GM06990 (cell line): Measurements from ENCODE around the gene SLC27A2.
"Not testable (repeated sequence)": the region's sequence is repeated elsewhere in the genome, so short reads cannot be mapped to it uniquely, and the experiment has no call there.

Experiments used
- DNase-seq: peaks from one replicate; pipeline ENCODE4 v3.0.0-alpha.2; 2011; ENCODE audit not compliant: insufficient read length; ENCODE audit errors: extremely low read depth
- H3K27me3 ChIP-seq: replicated peaks from 2 replicates; pipeline ENCODE4 v1.6.0; 2011; ENCODE audit warnings: low read length; ENCODE audit not compliant: control insufficient read depth, insufficient read depth
- H3K36me3 ChIP-seq: 2 replicates; pipeline ENCODE4 v1.5.1; 2011; ENCODE audit warnings: low read length; ENCODE audit not compliant: control insufficient read depth, insufficient read depth
- H3K4me3 ChIP-seq: replicated peaks from 2 replicates; pipeline ENCODE4 v1.5.1; 2011; ENCODE audit warnings: low read depth, mild to moderate bottlenecking, control low read depth, low read length
- TF ChIP-seq, protein P1 (sequence below): IDR thresholded peaks from 2 replicates; pipeline ENCODE4 v1.5.1; 2011; ENCODE audit warnings: low read length, control low read depth, mild to moderate bottlenecking, inconsistent platforms; ENCODE audit not compliant: insufficient read depth, poor library complexity, severe bottlenecking

Gene SLC27A2

DNA sequence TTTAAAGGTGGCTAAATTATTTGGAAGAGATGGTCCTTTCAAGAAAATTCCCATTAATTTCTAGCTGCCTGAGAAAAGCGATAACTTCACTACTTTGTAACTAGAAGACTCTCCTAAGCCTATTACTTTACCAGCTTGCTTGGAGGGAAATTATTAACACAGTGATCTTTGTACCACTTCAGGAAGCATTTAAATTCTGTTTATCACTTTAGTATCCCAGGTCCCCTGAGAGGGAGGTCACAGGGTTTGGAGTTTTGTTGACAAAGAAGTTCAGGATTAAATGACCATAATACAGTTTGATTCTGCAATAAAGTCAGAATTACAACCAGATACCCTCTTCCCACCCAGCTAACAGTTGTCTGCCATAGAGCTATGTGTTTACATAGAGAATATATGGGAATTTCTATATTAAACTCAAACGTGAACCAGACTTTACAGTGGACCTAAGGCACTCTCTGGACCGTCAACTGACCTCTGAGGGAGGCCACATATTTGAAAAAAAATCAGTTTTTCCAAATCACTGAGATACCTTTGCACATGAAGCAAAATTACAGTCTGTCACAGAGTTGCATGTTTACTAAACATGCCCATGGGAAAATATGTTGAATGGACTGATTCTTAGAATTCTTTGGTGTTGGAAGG lies 3.0 kb downstream of the SLC27A2 start:
- Histone ChIP-seq H3K36me3 (no peaks in the 10 kb centered on the region), H3K4me3 (no peak overlapping the region), H3K27me3 (peaks cover 2% of the 10 kb centered on the region; the same call in 1 of the 2 replicates)
- TF ChIP-seq, protein P1, sequence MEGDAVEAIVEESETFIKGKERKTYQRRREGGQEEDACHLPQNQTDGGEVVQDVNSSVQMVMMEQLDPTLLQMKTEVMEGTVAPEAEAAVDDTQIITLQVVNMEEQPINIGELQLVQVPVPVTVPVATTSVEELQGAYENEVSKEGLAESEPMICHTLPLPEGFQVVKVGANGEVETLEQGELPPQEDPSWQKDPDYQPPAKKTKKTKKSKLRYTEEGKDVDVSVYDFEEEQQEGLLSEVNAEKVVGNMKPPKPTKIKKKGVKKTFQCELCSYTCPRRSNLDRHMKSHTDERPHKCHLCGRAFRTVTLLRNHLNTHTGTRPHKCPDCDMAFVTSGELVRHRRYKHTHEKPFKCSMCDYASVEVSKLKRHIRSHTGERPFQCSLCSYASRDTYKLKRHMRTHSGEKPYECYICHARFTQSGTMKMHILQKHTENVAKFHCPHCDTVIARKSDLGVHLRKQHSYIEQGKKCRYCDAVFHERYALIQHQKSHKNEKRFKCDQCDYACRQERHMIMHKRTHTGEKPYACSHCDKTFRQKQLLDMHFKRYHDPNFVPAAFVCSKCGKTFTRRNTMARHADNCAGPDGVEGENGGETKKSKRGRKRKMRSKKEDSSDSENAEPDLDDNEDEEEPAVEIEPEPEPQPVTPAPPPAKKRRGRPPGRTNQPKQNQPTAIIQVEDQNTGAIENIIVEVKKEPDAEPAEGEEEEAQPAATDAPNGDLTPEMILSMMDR: no peak
- DNase-seq: no peak

DNA sequence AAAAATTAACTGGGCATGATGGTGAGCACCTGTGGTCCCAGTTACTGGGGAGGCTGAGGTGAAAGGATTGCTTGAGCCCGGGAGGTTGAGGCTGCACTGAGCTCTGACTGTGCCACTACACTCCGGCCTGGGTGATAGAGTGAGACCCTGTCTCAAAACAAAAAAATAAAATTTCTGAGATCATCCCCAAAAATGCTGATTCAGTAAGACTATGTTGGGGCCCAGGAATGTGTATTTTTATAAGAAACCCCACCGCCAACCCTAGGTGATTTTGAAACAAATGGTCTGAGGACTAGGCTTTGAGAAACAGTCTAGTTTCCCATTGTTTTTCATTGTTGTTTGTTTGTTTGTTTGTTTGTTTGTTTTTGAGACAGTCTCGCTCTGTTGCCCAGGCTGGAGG lies 4.1 kb downstream of the SLC27A2 start:
- H3K4me3 ChIP-seq: no peak overlapping the region
- no peaks in the 10 kb centered on the region for H3K36me3 ChIP-seq
- TF ChIP-seq, protein P1: no peak
- H3K27me3 ChIP-seq: peaks cover 2% of the 10 kb centered on the region; the same call in 1 of the 2 replicates
- no peak for DNase-seq

DNA sequence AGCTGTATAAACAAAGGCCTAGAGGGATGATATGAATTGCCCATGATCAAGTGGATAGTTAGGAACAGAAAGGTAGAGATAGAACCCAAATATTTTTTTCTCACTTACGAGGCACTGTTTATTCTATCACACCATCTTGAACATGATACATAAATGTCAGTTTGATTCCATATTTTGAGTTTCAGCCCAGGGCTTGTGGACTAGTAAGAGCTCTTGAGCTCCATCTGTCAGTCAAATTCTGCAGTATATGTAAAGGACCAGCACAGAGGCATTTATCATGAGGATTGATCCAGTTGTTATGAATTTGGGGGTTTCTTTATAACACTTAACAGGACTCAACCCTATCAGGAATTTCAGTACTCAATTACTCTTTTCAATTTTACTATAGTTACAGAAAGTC lies 4.8 kb downstream of the SLC27A2 start:
- no peak for DNase-seq
- Histone ChIP-seq H3K4me3 (no peak overlapping the region), H3K36me3 (no peaks in the 10 kb centered on the region), H3K27me3 (peaks cover 2% of the 10 kb centered on the region; the same call in 1 of the 2 replicates)
- TF ChIP-seq, protein P1: no peak

DNA sequence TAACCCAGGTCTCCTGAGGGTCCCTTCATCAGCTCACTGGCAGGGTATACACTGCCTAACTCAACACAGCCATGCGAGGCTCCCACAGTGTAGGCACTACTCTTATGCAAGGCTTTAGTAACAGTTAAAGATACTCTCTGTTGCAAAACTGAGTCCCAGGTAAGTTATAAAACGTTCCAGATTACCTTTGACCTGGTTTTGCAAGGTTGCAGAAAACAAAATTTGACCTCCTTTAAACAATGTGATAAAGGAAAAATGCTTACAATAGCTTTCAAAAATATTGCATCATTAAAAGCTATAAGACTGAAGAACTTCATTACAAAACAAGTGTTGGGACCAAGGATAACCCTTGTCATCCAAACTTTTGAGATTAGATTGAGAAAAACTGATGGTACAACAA lies 5.5 kb downstream of the SLC27A2 start:
- TF ChIP-seq, protein P1: no peak
- Histone ChIP-seq H3K36me3 (no peaks in the 10 kb centered on the region), H3K4me3 (no peak overlapping the region), H3K27me3 (peaks cover 2% of the 10 kb centered on the region; the same call in 1 of the 2 replicates)
- no peak for DNase-seq

DNA sequence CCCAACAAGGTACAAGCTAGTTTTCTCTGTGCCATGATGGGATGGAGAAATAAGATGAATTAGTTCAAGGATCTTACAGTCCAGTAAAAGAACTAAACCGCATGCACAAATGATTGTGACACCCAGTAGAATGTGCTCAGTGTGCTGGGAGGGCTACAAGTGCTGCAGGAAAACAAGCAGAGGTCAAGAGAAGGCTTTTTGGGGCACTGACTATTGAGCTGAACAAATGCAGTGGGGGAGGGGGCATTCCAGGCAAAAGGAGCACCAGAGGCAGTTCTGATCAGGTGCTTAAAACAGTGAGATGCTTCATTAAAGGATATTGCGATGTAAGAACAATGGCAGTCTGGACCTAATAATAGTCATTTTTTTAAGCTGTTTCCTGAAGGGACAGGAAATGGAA lies 6.0 kb downstream of the SLC27A2 start:
- no peak overlapping the region for H3K4me3 ChIP-seq
- no peak for DNase-seq
- peaks cover 2% of the 10 kb centered on the region; the same call in 1 of the 2 replicates for H3K27me3 ChIP-seq
- no peaks in the 10 kb centered on the region for H3K36me3 ChIP-seq
- TF ChIP-seq, protein P1: no peak

DNA sequence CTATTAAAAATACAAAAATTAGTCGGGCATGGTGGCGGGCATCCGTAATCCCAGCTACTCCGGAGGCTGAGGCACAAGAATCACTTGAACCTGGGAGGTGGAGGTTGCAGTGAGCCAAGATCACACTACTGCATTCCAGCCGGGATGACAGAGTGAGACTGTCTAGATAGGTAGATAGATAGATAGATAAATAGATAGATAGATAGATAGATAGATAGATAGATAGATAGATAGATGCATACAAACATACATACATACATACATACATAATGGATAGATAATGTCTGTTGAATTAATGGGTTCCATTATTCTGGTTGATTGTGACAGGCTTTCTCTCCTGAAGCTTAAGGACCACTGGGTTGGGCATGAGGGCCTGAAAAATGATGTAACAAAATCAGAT lies 6.8 kb downstream of the SLC27A2 start:
- H3K27me3 ChIP-seq, DNase-seq, H3K4me3 ChIP-seq, H3K36me3 ChIP-seq: not testable (repeated sequence)
